Stimulated activated CD8-positive, alpha-beta memory T cell treated with anti-CD3 and anti-CD28 coated beads, Interleukin-7, amount 100 ng/mL, for 4 hours (primary cell): ENCODE measurements around the gene SEZ6L2.
"Not testable (repeated sequence)": the region's sequence is repeated elsewhere in the genome, so short reads cannot be mapped to it uniquely, and the experiment has no call there.

Source experiments
- DNase-seq, 2 donors: peaks; one replicate each; pipeline ENCODE4 v3.0.0-alpha.2; 2020; ENCODE audit warnings: low read depth in 2 of 2

Gene SEZ6L2

DNA sequence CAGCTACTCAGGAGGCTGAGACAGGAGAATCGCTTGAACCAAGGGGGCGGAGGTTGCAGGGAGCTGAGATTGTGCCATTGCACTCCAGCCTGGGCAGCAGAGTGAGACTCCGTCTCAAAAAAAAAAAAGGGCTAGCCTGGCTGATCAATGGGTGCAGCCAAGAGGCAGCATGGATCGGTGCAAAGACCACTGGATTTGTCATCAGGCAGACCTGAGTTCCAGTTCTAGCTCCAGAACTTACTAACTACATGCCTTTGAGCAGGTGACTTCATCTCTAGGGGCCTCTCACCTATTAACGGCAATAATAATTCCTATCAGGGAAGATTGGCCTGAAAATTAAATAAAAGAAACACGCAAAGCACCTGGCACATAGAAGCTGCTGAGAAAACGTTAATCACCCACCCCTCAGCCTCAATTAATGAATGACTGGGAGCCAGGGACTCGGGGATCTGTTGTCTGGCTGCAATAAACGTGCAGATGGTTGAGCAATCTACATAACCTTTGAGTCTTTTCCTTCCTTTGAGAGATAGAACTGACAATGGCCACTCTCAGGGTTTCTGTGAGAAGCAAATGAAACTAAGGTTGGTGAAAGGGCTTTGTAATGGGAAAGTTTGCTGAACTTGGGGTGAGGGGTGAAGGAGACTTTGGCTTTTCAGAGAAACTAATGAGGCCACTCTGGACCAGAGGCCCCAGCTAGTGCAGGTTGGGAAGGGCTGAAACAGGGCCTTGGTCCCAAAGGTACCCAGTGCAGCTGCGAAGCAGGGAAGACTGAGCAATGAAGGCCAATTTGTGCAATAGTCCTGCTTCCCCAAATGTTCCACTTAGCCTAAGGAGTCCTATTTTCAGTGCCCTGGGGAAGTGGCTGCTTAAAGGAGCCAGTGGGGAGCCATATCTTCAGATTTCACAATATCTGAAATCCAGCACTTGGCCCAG, 7.6 kb downstream of the SEZ6L2 start:
- no peak for DNase-seq

GRCh38 chr16:29889372-29889771, 10.0 kb downstream of the SEZ6L2 start:
- DNase-seq = not testable (repeated sequence)

GRCh38 chr16:29883987-29884386, 15.4 kb downstream of the SEZ6L2 start:
- no peak for DNase-seq

DNA sequence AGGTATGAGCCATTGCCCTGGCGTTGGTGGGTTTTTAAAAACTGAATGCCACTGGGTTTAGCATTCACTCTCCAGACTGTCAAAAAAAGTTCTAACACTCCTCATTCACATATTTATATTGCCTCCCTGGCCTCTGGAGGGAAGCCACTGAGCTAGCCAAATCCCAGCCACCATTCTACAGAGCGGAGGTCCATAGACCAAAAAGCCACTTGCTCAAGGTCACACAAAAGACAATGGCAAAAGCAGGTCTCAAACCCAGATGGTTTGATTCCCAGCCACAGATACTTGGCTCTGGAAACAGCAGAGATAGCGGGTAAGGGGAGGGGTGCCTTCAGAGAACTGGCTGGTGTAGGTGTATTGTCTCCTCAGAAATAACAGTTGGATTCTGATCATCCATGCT, 18.3 kb downstream of the SEZ6L2 start:
- no peak for DNase-seq

- no peak for DNase-seq
Observed at GRCh38 chr16:29878172-29878571, 21.2 kb downstream of the SEZ6L2 start.

DNA sequence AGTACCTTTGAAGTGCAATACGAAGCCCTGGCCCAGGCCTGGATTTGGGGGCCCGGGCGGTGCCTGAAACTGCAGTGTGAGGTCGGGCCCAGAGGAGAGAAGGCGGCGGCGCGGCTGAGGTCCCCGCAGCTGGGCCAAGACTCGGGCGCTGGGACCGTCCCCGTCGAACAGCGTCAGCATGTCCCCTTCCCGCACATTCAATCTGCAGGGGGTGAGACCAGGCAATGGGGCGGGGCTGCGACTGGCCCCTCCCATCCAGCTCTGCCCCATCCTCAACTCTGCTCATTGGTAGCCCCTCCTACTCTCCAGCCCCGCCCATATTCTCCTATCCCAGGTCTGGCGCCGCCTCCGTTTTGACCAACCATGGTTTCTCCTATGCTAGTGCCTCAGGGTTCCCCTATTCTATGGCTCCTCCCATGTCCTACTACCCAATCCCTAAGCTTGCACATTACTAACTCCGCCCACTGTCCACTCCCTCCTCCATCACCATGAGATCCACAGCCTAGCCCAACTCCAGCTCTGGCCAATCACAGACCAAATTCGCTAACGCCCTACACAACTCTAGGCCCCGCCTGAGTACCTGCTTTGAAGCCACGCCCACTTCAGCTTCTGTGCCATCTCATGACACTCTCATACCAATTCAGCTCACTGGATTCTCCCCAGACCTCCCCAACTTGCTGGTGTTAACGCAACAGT, 21.9 kb downstream of the SEZ6L2 start:
- DNase-seq = no peak

- peak in 1 of 2 donors; percentile 19 for DNase-seq
Observed at GRCh38 chr16:29876594-29877249, 22.6 kb downstream of the SEZ6L2 start.

DNA sequence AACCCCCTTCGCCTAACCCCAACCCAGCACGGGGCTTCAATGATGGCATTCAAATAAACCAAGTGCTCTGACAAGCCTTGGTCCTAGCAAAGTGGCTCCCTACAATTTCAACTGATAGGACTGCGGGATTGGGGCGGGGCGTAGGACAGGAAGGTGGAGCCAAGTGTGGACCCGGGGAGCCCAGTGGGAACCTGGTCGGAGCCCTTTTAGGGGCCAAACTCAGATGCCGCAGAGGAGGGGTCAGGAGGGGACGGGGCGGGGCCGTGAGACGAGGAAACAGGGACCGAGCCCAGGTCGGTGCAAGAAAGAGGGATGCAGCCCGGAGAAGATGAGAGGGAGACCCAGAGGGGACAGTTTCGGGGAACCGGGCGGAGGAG, 23.1 kb downstream of the SEZ6L2 start:
- DNase-seq = no peak

GRCh38 chr16:29875206-29875605, 24.1 kb downstream of the SEZ6L2 start:
- no peak for DNase-seq

GRCh38 chr16:29873319-29873718, 26.0 kb downstream of the SEZ6L2 start:
- no peak for DNase-seq

DNA sequence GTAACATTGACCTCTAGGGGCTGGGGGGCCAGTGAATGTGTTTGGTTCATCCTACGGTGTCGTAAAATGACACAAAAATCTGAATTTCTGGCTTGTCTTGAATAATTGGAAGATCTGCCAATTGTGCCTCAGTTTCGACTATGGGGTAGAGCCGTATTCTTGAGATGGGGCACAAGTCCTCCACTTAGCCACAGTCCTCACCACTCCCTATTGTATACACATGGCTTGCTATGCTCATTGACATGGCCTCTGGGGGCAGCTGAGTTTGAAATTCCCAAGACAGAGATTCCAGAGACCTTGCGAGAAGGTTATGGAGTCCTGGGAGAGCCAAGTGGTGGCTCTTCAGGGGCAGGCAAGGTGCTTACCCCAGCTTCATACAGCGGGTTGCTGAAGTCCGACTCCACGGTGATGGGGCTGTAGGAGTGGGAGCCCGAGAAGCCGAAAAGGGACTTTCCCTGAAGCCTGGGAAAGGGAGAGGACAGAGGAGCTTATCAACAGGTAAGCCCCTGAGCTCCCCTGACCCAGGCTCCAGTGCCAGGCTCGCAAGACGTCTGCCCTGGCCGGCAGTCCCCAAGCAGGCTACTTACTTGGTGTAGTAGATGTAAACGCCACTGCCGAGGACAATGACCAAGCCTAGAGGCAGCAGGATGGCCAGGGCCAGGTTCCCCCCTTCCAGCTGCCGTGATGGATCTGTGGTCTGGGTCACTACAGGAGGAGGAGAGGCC, 27.4 kb downstream of the SEZ6L2 start:
- no peak for DNase-seq

DNA sequence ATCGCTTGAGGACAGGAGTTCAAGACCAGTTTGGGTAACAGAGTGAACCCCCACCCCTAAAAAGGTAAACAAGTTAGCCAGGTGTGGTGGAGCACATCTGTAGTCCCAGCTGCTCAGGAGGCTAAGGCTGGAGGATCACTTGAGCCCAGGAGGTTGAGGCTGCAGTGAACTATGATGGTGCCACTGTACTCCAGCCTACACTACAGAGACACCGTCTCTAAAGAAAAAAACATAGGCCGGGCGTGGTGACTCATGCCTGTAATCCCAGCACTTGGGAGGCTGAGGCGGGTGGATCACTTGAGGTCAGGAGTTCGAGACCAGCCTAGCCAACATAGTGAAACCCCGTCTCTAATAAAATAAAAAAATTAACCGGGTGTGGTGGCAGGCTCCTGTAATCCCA, 30.3 kb downstream of the SEZ6L2 start:
- not testable (repeated sequence) for DNase-seq

GRCh38 chr16:29868396-29869009, 30.8 kb downstream of the SEZ6L2 start:
- no peak for DNase-seq

DNA sequence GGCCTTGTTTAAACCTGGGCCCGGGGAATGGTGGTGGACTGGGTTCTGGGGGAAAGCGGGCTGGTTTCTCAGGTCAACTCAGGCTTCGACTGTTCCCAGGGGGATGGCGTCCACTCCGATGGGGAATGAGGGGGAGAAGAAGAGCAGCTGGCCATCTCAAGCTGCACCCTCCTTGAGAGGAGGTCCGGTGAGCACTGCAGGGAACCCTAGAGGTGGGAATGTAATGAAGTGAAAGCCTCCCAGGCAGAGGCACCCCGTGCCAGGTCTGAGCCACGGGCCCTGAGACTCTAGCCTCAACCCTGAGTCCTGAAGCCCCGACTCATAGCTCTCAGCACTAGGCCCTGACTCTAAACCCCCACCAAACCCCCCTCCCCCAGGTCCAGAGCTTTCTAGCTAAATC, 35.1 kb downstream of the SEZ6L2 start:
- DNase-seq = no peak

DNA sequence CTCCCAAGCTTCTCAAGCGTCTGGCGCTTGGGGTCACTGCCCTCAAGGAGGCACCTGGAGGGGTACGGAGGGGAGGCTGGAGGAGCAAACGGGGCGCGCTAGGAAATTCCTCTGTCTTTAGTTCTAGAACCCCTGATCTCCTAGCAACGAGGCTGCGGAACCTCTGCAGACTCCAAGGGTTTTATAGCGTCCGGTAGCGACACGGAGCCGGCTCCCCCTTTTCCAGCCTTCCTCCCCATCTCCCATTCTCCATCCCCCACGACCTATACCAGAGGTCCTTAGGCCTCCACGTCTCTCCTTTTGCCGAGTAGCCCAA, 35.7 kb downstream of the SEZ6L2 start:
- no peak for DNase-seq

DNA sequence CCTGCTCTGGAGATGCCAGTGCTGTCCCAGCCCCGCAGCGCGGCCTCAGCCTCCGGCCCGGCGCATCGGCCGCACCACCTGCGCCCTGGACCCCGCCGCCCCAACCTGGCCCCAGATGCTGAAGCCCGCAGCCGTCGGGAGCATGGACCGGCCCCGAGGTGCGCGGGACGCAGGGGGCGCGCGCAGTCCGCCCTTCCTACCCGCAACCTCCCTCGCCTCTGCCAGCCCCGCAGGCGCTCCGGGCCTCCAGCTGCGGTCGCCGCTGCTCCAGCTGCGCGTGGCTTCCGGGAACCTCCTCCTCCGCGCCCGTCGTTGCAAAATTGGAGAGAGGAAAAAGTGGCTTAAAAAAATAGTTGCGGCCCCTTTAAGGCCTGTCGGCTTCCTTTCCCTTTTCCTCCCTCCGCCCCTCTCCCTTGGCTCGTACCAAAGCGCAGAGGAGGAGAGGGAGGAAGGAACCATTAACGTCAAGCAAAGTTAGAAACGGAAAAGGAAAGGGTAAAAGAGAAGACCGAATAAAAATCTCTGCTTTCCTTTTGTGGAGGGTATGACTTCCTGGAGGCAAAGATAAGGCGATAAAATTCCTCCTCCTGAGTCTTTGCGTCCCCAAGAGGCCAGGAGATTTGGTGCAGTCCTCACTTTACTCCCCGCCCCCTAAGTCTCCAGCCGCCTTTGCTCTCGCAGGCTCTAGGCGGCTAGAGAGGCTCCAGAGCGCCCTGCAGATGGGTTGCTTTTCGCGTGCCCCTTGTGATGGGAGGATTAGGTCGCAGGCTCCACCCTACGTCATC, 36.3 kb downstream of the SEZ6L2 start, which contains the start of gene CDIPT:
Gene CDIPT (minus strand): TSS at position 343 of the 785 bp plus-strand sequence. CDS start 369 bp downstream, outside the sequence.
- DNase-seq = peak; percentile 87 to 88

DNA sequence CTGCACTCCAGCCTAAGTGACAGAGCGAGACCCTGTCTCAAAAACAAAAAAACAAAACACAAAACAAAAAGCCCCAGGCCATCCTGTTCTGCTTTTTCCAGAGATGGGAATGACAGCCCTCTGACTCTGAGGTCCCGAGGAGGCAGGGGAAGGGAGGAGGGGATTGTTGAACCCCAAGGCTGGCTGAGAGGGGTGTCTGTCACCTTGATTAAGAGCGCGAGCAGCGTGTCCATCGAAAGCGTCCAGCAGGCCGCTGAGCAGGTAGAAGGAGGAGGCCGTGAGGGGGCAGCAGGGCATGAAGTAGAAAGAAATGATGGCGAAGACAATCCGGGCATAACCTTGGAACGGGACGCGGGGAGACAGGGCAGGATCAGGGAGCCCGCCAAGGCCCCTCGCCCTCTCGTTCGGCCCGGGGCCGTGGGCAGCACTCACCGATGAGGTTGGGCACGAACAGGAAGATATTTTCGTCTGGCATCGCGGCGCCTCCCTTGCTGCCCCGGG, 36.9 kb downstream of the SEZ6L2 start:
- no peak for DNase-seq

GRCh38 chr16:29860218-29860617, 39.1 kb downstream of the SEZ6L2 start:
- DNase-seq = no peak

GRCh38 chr16:29858974-29859373, 40.4 kb downstream of the SEZ6L2 start:
- DNase-seq = no peak

- no peak for DNase-seq
Observed at GRCh38 chr16:29858149-29858849, 41.1 kb downstream of the SEZ6L2 start.
